CD14-positive monocyte (primary cell): ENCODE data around the gene C17orf114.

Experiments used
- DNase-seq, 3 donors: peaks; one replicate each; pipeline ENCODE4 v3.0.0-alpha.2; 2011 to 2022
- H2AFZ ChIP-seq: 2 replicates; pipeline ENCODE4 v1.6.0; 2012; ENCODE audit warnings: mild to moderate bottlenecking, low read depth, low read length, inconsistent platforms; ENCODE audit not compliant: insufficient read depth, poor library complexity, severe bottlenecking
- H3K27ac ChIP-seq, 2 donors: 1 replicate in 1 of 2; 2 replicates in 1 of 2; pipeline ENCODE4 v1.5.1; 2012 to 2013; ENCODE audit warnings: low read length in 2 of 2, control low read depth in 1 of 2, inconsistent platforms in 1 of 2, low read depth in 1 of 2, mild to moderate bottlenecking in 1 of 2
- H3K27me3 ChIP-seq, 2 donors: one replicate each; pipeline versions ENCODE4 v1.6.0 to v1.6.1; 2011 to 2013; ENCODE audit warnings: low read length in 2 of 2; ENCODE audit not compliant: control insufficient read depth in 2 of 2, insufficient read depth in 2 of 2
- H3K36me3 ChIP-seq, 2 donors: replicated peaks in 1 of 2; 1 replicate in 1 of 2; 2 replicates in 1 of 2; pipeline versions ENCODE4 v1.5.1 to v1.6.1; 2012 to 2013; ENCODE audit warnings: low read length in 2 of 2, control low read depth in 1 of 2, inconsistent platforms in 1 of 2, mild to moderate bottlenecking in 1 of 2; ENCODE audit not compliant: insufficient read depth in 2 of 2, control insufficient read depth in 1 of 2
- H3K4me1 ChIP-seq, 2 donors: 1 replicate in 1 of 2; 2 replicates in 1 of 2; pipeline versions ENCODE4 v1.5.1 to v1.6.1; 2012 to 2013; ENCODE audit warnings: low read length in 2 of 2, control low read depth in 1 of 2, inconsistent platforms in 1 of 2, mild to moderate bottlenecking in 1 of 2, moderate library complexity in 1 of 2; ENCODE audit not compliant: insufficient read depth in 2 of 2, control insufficient read depth in 1 of 2
- H3K4me2 ChIP-seq: replicated peaks from 2 replicates; pipeline ENCODE3; 2012; ENCODE audit warnings: low read length, moderate library complexity, mild to moderate bottlenecking; ENCODE audit not compliant: poor library complexity, severe bottlenecking; ENCODE audit errors: extremely low read depth
- H3K4me3 ChIP-seq, 3 experiments: fragments of 200-600 bp in 1 of 3; sonication (generic) in 1 of 3; replicated peaks in 1 of 3; 1 replicate in 2 of 3; 2 replicates in 1 of 3; pipeline ENCODE4 v1.5.1; 2011 to 2013; ENCODE audit warnings: low read length in 3 of 3, mild to moderate bottlenecking in 3 of 3, control low read depth in 2 of 3, low read depth in 2 of 3, inconsistent platforms in 1 of 3, moderate library complexity in 1 of 3
- H3K79me2 ChIP-seq: 2 replicates; pipeline ENCODE4 v1.6.0; 2012; ENCODE audit warnings: mild to moderate bottlenecking, control low read depth, inconsistent platforms, low read length, moderate library complexity; ENCODE audit not compliant: insufficient read depth
- H3K9ac ChIP-seq: 2 replicates; pipeline ENCODE4 v1.6.0; 2017; ENCODE audit warnings: low read length, mild to moderate bottlenecking; ENCODE audit not compliant: insufficient read depth, poor library complexity, severe bottlenecking
- H3K9me3 ChIP-seq, 2 donors: replicated peaks in 1 of 2; 1 replicate in 1 of 2; 2 replicates in 1 of 2; pipeline versions ENCODE4 v1.5.1 to v1.6.1; 2012 to 2013; ENCODE audit warnings: low read length in 2 of 2, control low read depth in 1 of 2; ENCODE audit not compliant: control insufficient read depth in 1 of 2, insufficient read depth in 1 of 2
- H4K20me1 ChIP-seq: 2 replicates; pipeline ENCODE4 v1.6.0; 2012; ENCODE audit warnings: mild to moderate bottlenecking, low read length, control low read depth, moderate library complexity; ENCODE audit not compliant: insufficient read depth
- H3K27ac Mint-ChIP-seq, 7 donors: one replicate each; pipeline ENCODE4 v1.8.0; 2020; ENCODE audit warnings: mild to moderate bottlenecking in 7 of 7, mixed read lengths in 7 of 7, moderate library complexity in 6 of 7, inconsistent platforms in 2 of 7
- H3K27me3 Mint-ChIP-seq, 3 donors: one replicate each; pipeline ENCODE4 v1.8.0; 2021 to 2022; ENCODE audit warnings: low read depth in 3 of 3, mild to moderate bottlenecking in 3 of 3, mixed read lengths in 3 of 3, moderate library complexity in 3 of 3, inconsistent platforms in 1 of 3
- H3K36me3 Mint-ChIP-seq, 2 donors: one replicate each; pipeline ENCODE4 v1.8.0; 2020; ENCODE audit warnings: mixed read lengths in 2 of 2, inconsistent platforms in 1 of 2, mild to moderate bottlenecking in 1 of 2
- H3K4me1 Mint-ChIP-seq: one replicate; pipeline ENCODE4 v1.8.0; 2020; ENCODE audit warnings: mild to moderate bottlenecking, mixed read lengths
- H3K4me3 Mint-ChIP-seq, 2 donors: one replicate each; pipeline ENCODE4 v1.8.0; 2020; ENCODE audit warnings: mild to moderate bottlenecking in 2 of 2, mixed read lengths in 2 of 2, moderate library complexity in 1 of 2
- H3K9me3 Mint-ChIP-seq, 7 donors: one replicate each; pipeline ENCODE4 v1.8.0; 2020 to 2022; ENCODE audit warnings: mixed read lengths in 7 of 7, mild to moderate bottlenecking in 6 of 7, moderate library complexity in 6 of 7, inconsistent platforms in 2 of 7
- WGBS: methylation state at CpG from one replicate; pipeline ENCODE4 v1.1.5; 2013; ENCODE audit warnings: missing lambda C conversion rate; ENCODE audit not compliant: insufficient coverage; 5-methylcytosine and 5-hydroxymethylcytosine counted together
- intact Hi-C, 2 donors: fragments of 100-400 bp; cut with micrococcal nuclease; formaldehyde crosslinking; loops; one replicate each; pipeline versions ENCODE4 v1.15.0 to v1.15.1; 2023
- TF ChIP-seq, protein P1 (sequence below): fragments of 200-600 bp; IDR thresholded peaks from one replicate; pipeline ENCODE4 v1.8.0; 2022; ENCODE audit warnings: antibody characterized with exemption, mild to moderate bottlenecking

Gene C17orf114

DNA sequence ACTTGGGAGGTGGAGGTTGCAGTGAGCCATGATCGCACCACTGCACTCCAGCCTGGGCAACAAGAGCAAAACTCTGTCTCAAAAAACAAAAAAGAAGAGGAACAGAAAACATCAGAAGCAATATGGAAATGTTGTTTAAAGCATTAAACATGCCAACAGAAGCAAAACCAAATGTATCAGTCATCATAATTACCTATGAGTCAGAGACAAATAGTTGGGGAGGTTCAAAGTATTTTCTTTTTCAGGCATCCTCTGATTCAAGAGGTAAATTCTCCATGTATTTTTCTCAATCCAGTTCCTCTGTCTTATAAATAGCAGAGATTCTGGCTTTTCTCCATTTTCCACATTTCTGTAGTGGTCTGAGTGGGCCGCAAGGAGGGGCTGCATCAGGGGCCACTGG, 32.5 kb downstream of the C17orf114 start:
- Histone ChIP-seq H2AFZ (no peak overlapping the region), H3K4me1 (peaks cover 64 to 71% of the 10 kb centered on the region in 2 donors), H3K79me2 (no peaks in the 10 kb centered on the region), H3K9ac (no peak overlapping the region), H3K4me2 (no peak overlapping the region), H4K20me1 (no peaks in the 10 kb centered on the region), H3K36me3 (no peaks in the 10 kb centered on the region), H3K4me3 (no peak overlapping the region), H3K9me3 (no peaks in the 10 kb centered on the region), H3K27ac (peak overlapping the region; percentile 51 to 98), H3K27me3 (no peaks in the 10 kb centered on the region)
- Mint-ChIP-seq H3K4me1 (peaks cover 55% of the 10 kb centered on the region), H3K9me3 (peaks cover 0 to 4% (median 0%) of the 10 kb centered on the region in 7 donors), H3K27me3 (peaks cover 4 to 23% (median 19%) of the 10 kb centered on the region in 3 donors), H3K27ac (peak overlapping the region; percentile 50 to 98 (median 94)), H3K36me3 (peaks cover 0 to 6% of the 10 kb centered on the region in 2 donors), H3K4me3 (no peak overlapping the region)
- intact Hi-C loops = loop anchor here (2.0 to 5.0 kb wide), 4 partner anchors 17 to 178 kb away; partner anchors contain the start of genes GLTPD2 (in 1 of the 2), MED11 (in 1 of the 2), PFN1 (in 1 of the 2) and VMO1 (in 1 of the 2)
- 86% methylated on average over 1 of the region's 2 CpGs for WGBS
- TF ChIP-seq, protein P1, sequence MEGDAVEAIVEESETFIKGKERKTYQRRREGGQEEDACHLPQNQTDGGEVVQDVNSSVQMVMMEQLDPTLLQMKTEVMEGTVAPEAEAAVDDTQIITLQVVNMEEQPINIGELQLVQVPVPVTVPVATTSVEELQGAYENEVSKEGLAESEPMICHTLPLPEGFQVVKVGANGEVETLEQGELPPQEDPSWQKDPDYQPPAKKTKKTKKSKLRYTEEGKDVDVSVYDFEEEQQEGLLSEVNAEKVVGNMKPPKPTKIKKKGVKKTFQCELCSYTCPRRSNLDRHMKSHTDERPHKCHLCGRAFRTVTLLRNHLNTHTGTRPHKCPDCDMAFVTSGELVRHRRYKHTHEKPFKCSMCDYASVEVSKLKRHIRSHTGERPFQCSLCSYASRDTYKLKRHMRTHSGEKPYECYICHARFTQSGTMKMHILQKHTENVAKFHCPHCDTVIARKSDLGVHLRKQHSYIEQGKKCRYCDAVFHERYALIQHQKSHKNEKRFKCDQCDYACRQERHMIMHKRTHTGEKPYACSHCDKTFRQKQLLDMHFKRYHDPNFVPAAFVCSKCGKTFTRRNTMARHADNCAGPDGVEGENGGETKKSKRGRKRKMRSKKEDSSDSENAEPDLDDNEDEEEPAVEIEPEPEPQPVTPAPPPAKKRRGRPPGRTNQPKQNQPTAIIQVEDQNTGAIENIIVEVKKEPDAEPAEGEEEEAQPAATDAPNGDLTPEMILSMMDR = no peak
- peak; percentile 41 to 58 (median 43) for DNase-seq

DNA sequence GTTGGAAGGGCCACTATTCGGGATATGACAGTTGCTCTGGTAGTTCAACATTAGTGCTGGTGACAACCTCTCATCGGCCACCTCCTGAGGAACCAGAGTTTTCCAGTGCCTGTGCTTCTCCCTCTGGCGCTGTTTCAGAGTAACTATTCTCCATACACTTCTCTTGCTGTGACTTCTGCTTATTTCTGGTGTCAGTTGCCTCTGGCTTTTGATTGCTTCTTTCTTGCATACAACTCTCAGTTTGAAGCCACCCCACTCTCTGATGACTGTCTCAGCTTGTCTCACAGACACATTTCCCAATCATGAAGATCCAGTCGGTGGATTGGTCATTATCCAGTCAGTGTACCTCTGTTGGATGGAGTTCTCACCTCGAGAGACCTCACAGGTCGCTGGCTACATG, 33.8 kb downstream of the C17orf114 start:
- peak; percentile 85 to 90 (median 87) for DNase-seq
- H3K4me2 ChIP-seq = peak overlapping the region; percentile 23
- H3K9ac ChIP-seq = peak overlapping the region; percentile 37
- Mint-ChIP-seq H3K27ac (peak overlapping the region; percentile 94 to 99 (median 99)), H3K9me3 (peaks cover 0 to 4% (median 0%) of the 10 kb centered on the region in 7 donors), H3K4me3 (peak overlapping the region in 1 of 2 donors; percentile 53), H3K36me3 (peaks cover 0 to 6% of the 10 kb centered on the region in 2 donors), H3K4me1 (peaks cover 65% of the 10 kb centered on the region), H3K27me3 (peaks cover 2 to 15% (median 12%) of the 10 kb centered on the region in 3 donors)
- H3K9me3 ChIP-seq = no peaks in the 10 kb centered on the region
- no peaks in the 10 kb centered on the region for H3K79me2 ChIP-seq
- 63% methylated on average over 3 of the region's 6 CpGs for WGBS
- H3K36me3 ChIP-seq = no peaks in the 10 kb centered on the region
- peak overlapping the region; percentile 82 to 98 for H3K27ac ChIP-seq
- no peaks in the 10 kb centered on the region for H4K20me1 ChIP-seq
- peaks cover 78 to 85% of the 10 kb centered on the region in 2 donors for H3K4me1 ChIP-seq
- intact Hi-C loops = loop anchor here (2.0 to 5.0 kb wide), 3 partner anchors 21 to 179 kb away; partner anchors contain the start of genes GLTPD2 (in 1 of the 2), MED11 (in 1 of the 2) and PFN1 (in 1 of the 2)
- no peak overlapping the region for H2AFZ ChIP-seq
- no peak overlapping the region for H3K4me3 ChIP-seq
- no peaks in the 10 kb centered on the region for H3K27me3 ChIP-seq
- TF ChIP-seq, protein P1 = no peak
